Neuronal stem cell (in vitro differentiated cells): ENCODE measurements around the gene CST4.

Source experiments
- DNase-seq: peaks from one replicate; pipeline ENCODE4 v3.0.0-alpha.2; 2013; ENCODE audit warnings: low spot score
- H2AFZ ChIP-seq: one replicate; pipeline ENCODE4 v1.6.1; 2013; ENCODE audit warnings: mild to moderate bottlenecking, low read length, inconsistent platforms
- H2AK5ac ChIP-seq: 2 replicates; pipeline ENCODE4 v1.6.1; 2013; ENCODE audit warnings: low read depth, mild to moderate bottlenecking, inconsistent platforms, low read length, moderate library complexity, mixed read lengths
- H2BK120ac ChIP-seq: 2 replicates; pipeline ENCODE4 v1.6.1; 2013; ENCODE audit warnings: low read depth, mild to moderate bottlenecking, inconsistent platforms, low read length, moderate library complexity, mixed read lengths
- H2BK12ac ChIP-seq: one replicate; pipeline ENCODE4 v1.6.1; 2013; ENCODE audit warnings: low read length, inconsistent platforms
- H2BK15ac ChIP-seq: 2 replicates; pipeline ENCODE4 v1.6.1; 2013; ENCODE audit warnings: mild to moderate bottlenecking, low read length, inconsistent platforms, mixed read lengths
- H2BK5ac ChIP-seq: one replicate; pipeline ENCODE4 v1.6.1; 2013; ENCODE audit warnings: inconsistent platforms, mild to moderate bottlenecking, low read length, moderate library complexity
- H3K14ac ChIP-seq: one replicate; pipeline ENCODE4 v1.6.1; 2013; ENCODE audit warnings: low read length, inconsistent platforms
- H3K18ac ChIP-seq: 2 replicates; pipeline ENCODE4 v1.6.1; 2013; ENCODE audit warnings: low read length, inconsistent platforms
- H3K23ac ChIP-seq: 2 replicates; pipeline ENCODE4 v1.6.1; 2013; ENCODE audit warnings: low read depth, mild to moderate bottlenecking, mixed read lengths, low read length, inconsistent platforms; ENCODE audit not compliant: poor library complexity
- H3K27ac ChIP-seq: replicated peaks from 3 replicates; pipeline ENCODE4 v1.5.1; 2013; ENCODE audit warnings: low read length, inconsistent platforms
- H3K27me3 ChIP-seq, 3 experiments: 2 replicates each; pipeline ENCODE4 v1.6.1; 2013; ENCODE audit warnings: low read length in 3 of 3, mild to moderate bottlenecking in 2 of 3, inconsistent platforms in 1 of 3, low read depth in 1 of 3, mixed read lengths in 1 of 3, moderate library complexity in 1 of 3; ENCODE audit not compliant: control insufficient read depth in 3 of 3, insufficient read depth in 3 of 3
- H3K36me3 ChIP-seq, 2 donors: replicated peaks in 1 of 2; 2 replicates each; pipeline ENCODE4 v1.6.1; 2013; ENCODE audit warnings: low read length in 2 of 2; ENCODE audit not compliant: control insufficient read depth in 2 of 2, insufficient read depth in 2 of 2
- H3K4ac ChIP-seq: 2 replicates; pipeline ENCODE4 v1.6.1; 2013; ENCODE audit warnings: inconsistent platforms, mild to moderate bottlenecking, low read length, moderate library complexity
- H3K4me1 ChIP-seq, 2 donors: 1 replicate in 1 of 2; 2 replicates in 1 of 2; pipeline ENCODE4 v1.6.1; 2013; ENCODE audit warnings: low read length in 2 of 2, low read depth in 1 of 2; ENCODE audit not compliant: control insufficient read depth in 2 of 2, insufficient read depth in 1 of 2
- H3K4me2 ChIP-seq: one replicate; pipeline ENCODE4 v1.6.1; 2013; ENCODE audit warnings: mild to moderate bottlenecking, low read length, inconsistent platforms; ENCODE audit not compliant: insufficient read depth, poor library complexity, severe bottlenecking
- H3K4me3 ChIP-seq, 2 donors: 2 replicates each; pipeline ENCODE4 v1.5.1; 2013; ENCODE audit warnings: low read length in 2 of 2, mild to moderate bottlenecking in 2 of 2, inconsistent platforms in 1 of 2, moderate library complexity in 1 of 2
- H3K79me1 ChIP-seq: one replicate; pipeline ENCODE4 v1.6.1; 2013; ENCODE audit warnings: low read depth, mild to moderate bottlenecking, inconsistent platforms, low read length, moderate library complexity
- H3K9ac ChIP-seq: one replicate; pipeline ENCODE4 v1.6.1; 2013; ENCODE audit warnings: mild to moderate bottlenecking, low read depth, low read length, inconsistent platforms; ENCODE audit not compliant: poor library complexity
- H3K9me3 ChIP-seq, 2 donors: replicated peaks in 1 of 2; 2 replicates each; pipeline versions ENCODE3 to v1.6.1; 2013; ENCODE audit warnings: low read length in 2 of 2, mild to moderate bottlenecking in 2 of 2, inconsistent platforms in 1 of 2, low read depth in 1 of 2, mixed read lengths in 1 of 2, moderate library complexity in 1 of 2; ENCODE audit not compliant: control insufficient read depth in 2 of 2, insufficient read depth in 1 of 2
- H4K8ac ChIP-seq: one replicate; pipeline ENCODE4 v1.6.1; 2013; ENCODE audit warnings: low read depth, mild to moderate bottlenecking, inconsistent platforms, low read length, moderate library complexity
- H4K91ac ChIP-seq: one replicate; pipeline ENCODE4 v1.6.1; 2013; ENCODE audit warnings: low read length, low read depth, mild to moderate bottlenecking, inconsistent platforms; ENCODE audit not compliant: poor library complexity
- WGBS, 2 donors: extraction: QIAGEN DNeasy Blood & Tissue Kit; methylation state at CpG; one replicate each; pipeline ENCODE4 v1.1.7; 2013; ENCODE audit warnings: missing lambda C conversion rate in 2 of 2, mixed read lengths in 1 of 2; ENCODE audit not compliant: insufficient read length in 2 of 2, insufficient replicate concordance in 1 of 2; ENCODE audit errors: extremely low coverage in 2 of 2; 5-methylcytosine and 5-hydroxymethylcytosine counted together

Gene CST4

DNA sequence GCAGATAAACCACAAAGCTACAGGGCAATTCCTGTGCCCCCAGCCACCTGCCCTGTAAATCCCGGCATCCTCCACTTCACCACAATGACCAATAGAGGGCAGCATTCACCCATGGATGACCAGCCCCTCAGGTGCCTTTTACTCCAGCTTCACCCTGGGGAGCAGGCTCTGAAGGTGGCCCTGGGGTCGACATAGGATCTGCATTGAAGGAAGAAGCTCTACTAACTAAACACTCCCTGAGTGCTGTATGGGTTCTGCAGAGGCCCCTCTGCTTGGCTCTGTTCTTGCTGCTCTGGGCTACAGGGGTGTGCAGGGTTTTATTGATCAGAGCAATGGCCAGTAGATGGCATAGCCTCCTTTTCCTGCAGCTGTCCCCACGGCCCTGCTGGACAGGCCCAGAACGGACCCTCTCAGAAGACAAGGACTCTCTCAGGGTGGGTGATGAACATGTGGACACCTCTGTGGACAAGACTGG is 20.3 kb downstream of the CST4 start:
- H3K27ac ChIP-seq = no peak overlapping the region
- no peak overlapping the region for H3K4me3 ChIP-seq
- no peak overlapping the region for H3K23ac ChIP-seq
- H2BK5ac ChIP-seq = no peak overlapping the region
- no peak overlapping the region for H2AFZ ChIP-seq
- H3K18ac ChIP-seq = no peak overlapping the region
- no peaks in the 10 kb centered on the region for H3K36me3 ChIP-seq
- no peak overlapping the region for H4K91ac ChIP-seq
- no peak overlapping the region for H2BK120ac ChIP-seq
- H3K4me2 ChIP-seq = no peak overlapping the region
- peak; percentile 67 for DNase-seq
- no peaks in the 10 kb centered on the region for H3K79me1 ChIP-seq
- no peaks in the 10 kb centered on the region for H3K4me1 ChIP-seq
- H3K9ac ChIP-seq = no peak overlapping the region
- H3K27me3 ChIP-seq = peaks cover 0 to 7% (median 0%) of the 10 kb centered on the region in 3 experiments
- H3K9me3 ChIP-seq = peaks cover 0 to 2% of the 10 kb centered on the region in 2 donors
- no peak overlapping the region for H2BK12ac ChIP-seq
- H4K8ac ChIP-seq = peak overlapping the region; percentile 82
- no peak overlapping the region for H2AK5ac ChIP-seq
- H3K14ac ChIP-seq = no peak overlapping the region
- no peak overlapping the region for H3K4ac ChIP-seq
- no CpG with 5 or more reads among the region's 4 CpGs for WGBS, 2 donors
- no peak overlapping the region for H2BK15ac ChIP-seq

DNA sequence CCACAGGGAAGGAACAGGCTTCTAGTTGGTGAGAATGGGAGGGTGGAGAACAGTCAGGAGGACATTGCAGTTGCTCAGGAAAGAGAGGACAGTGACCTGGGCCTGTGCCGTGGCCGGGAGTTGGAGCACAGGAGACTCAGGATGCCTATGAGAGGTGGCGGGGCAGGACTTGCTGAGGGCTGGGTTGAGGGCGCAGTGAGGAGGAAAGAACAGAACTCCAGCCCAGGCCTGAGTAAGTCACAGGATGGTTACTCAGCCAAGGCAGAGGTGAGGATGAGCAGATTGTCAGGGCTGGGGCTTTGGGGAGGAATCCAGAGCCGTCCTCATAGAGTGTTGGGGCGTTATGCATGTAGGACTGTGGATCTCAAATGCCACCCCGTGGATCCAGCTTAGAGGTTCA is 21.2 kb downstream of the CST4 start:
- H3K18ac ChIP-seq = no peak overlapping the region
- no peak overlapping the region for H3K14ac ChIP-seq
- no peak overlapping the region for H2AFZ ChIP-seq
- no peak overlapping the region for H3K4me2 ChIP-seq
- H3K4ac ChIP-seq = no peak overlapping the region
- no peaks in the 10 kb centered on the region for H3K36me3 ChIP-seq
- H2BK120ac ChIP-seq = no peak overlapping the region
- peaks cover 0 to 3% of the 10 kb centered on the region in 2 donors for H3K4me1 ChIP-seq
- H3K9me3 ChIP-seq = peaks cover 0 to 2% of the 10 kb centered on the region in 2 donors
- no peak overlapping the region for H3K27ac ChIP-seq
- H2BK12ac ChIP-seq = no peak overlapping the region
- H3K79me1 ChIP-seq = no peaks in the 10 kb centered on the region
- no peak for DNase-seq
- WGBS, 2 donors = no CpG with 5 or more reads among the region's 7 CpGs
- peaks cover 0 to 10% (median 0%) of the 10 kb centered on the region in 3 experiments for H3K27me3 ChIP-seq
- H3K23ac ChIP-seq = no peak overlapping the region
- no peak overlapping the region for H4K91ac ChIP-seq
- no peak overlapping the region for H2BK15ac ChIP-seq
- no peak overlapping the region for H4K8ac ChIP-seq
- no peak overlapping the region for H3K9ac ChIP-seq
- H3K4me3 ChIP-seq = no peak overlapping the region
- no peak overlapping the region for H2BK5ac ChIP-seq
- no peak overlapping the region for H2AK5ac ChIP-seq

DNA sequence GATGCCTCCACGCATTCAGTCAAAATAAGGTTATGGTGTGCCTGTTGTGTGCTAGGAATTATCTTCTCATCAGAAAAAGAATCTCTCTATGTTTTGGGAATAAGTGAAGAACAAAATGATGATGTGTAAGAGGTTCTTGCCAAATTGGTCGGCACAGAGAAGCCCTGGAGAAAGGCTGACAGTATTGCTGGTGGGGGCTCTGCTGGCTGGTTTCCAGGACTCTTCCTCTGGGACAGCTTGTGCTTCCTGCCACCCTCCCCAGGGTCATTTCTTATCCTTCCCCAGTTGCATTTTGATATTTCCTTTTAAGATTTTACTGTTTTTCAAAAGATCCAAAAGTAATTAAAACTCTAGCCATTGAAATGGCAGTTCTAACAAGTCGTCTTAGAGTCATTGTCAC is 22.1 kb downstream of the CST4 start:
- Histone ChIP-seq H3K4me3 (no peak overlapping the region), H4K8ac (no peak overlapping the region), H3K9me3 (peaks cover 0 to 1% of the 10 kb centered on the region in 2 donors), H2BK120ac (no peak overlapping the region), H3K18ac (no peak overlapping the region), H3K4me2 (no peak overlapping the region), H3K4ac (no peak overlapping the region), H2BK15ac (no peak overlapping the region), H2BK12ac (no peak overlapping the region), H3K27ac (no peak overlapping the region), H3K27me3 (peaks cover 0 to 10% (median 0%) of the 10 kb centered on the region in 3 experiments), H2AK5ac (no peak overlapping the region), H2AFZ (no peak overlapping the region), H2BK5ac (no peak overlapping the region), H3K9ac (no peak overlapping the region), H3K36me3 (no peaks in the 10 kb centered on the region), H3K79me1 (no peaks in the 10 kb centered on the region), H3K4me1 (peaks cover 0 to 8% of the 10 kb centered on the region in 2 donors), H3K14ac (no peak overlapping the region), H3K23ac (no peak overlapping the region), H4K91ac (no peak overlapping the region)
- no peak for DNase-seq
- no CpG with 5 or more reads among the region's 3 CpGs for WGBS, 2 donors

DNA sequence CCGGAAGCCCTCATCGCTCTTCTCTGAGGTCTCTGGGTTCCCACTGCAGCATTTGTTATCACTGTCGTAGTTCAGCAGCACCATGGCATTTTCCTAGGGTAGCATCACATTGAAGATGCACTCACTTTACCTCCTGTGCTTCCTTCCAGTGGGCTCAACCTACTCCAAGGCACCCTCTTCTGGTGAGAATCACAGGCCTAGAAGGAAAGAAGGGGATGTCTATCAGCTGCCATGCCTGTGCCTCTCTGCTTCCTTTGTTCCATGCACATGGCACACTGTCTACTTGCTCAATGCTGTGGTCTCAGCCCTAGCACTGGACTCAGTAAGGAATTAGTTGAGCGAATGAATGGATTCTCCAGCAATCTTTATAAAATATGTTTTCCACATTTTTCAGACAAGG is 22.6 kb downstream of the CST4 start:
- no CpG with 5 or more reads among the region's 4 CpGs for WGBS, 2 donors
- Histone ChIP-seq H4K91ac (no peak overlapping the region), H3K4ac (no peak overlapping the region), H3K4me1 (peaks cover 0 to 8% of the 10 kb centered on the region in 2 donors), H4K8ac (no peak overlapping the region), H2BK12ac (no peak overlapping the region), H3K18ac (no peak overlapping the region), H3K9me3 (no peaks in the 10 kb centered on the region), H3K4me2 (no peak overlapping the region), H2BK5ac (no peak overlapping the region), H2BK120ac (no peak overlapping the region), H3K14ac (no peak overlapping the region), H3K4me3 (no peak overlapping the region), H3K79me1 (no peaks in the 10 kb centered on the region), H3K9ac (no peak overlapping the region), H3K27ac (no peak overlapping the region), H2AFZ (no peak overlapping the region), H3K36me3 (no peaks in the 10 kb centered on the region), H2AK5ac (no peak overlapping the region), H2BK15ac (no peak overlapping the region), H3K23ac (no peak overlapping the region), H3K27me3 (peaks cover 0 to 10% (median 0%) of the 10 kb centered on the region in 3 experiments)
- no peak for DNase-seq
